Measurements from ENCODE around the gene GNB2. TPM values are rescaled to one million over a fixed set of nuclear protein-coding genes. Genes with fewer than 3 reads are reported as not detected.

GNB2 gene
- total and polyA plus RNA-seq, 2 of the 13 experiments (the other 11 are each of a cell fraction or from before 2014, with no cell fraction given): 48.3 to 67.1 TPM

DNA sequence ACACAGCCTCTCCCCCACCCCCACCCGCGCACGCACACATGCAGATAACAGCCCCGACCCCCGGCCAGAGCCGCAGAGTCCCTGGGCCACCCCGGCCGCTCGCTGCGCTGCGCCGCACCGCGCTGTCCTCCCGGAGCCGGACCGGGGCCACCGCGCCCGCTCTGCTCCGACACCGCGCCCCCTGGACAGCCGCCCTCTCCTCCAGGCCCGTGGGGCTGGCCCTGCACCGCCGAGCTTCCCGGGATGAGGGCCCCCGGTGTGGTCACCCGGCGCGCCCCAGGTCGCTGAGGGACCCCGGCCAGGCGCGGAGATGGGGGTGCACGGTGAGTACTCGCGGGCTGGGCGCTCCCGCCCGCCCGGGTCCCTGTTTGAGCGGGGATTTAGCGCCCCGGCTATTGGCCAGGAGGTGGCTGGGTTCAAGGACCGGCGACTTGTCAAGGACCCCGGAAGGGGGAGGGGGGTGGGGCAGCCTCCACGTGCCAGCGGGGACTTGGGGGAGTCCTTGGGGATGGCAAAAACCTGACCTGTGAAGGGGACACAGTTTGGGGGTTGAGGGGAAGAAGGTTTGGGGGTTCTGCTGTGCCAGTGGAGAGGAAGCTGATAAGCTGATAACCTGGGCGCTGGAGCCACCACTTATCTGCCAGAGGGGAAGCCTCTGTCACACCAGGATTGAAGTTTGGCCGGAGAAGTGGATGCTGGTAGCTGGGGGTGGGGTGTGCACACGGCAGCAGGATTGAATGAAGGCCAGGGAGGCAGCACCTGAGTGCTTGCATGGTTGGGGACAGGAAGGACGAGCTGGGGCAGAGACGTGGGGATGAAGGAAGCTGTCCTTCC, 47.3 kb downstream of the GNB2 start (continued):
- TF ChIP-seq, protein P1, sequence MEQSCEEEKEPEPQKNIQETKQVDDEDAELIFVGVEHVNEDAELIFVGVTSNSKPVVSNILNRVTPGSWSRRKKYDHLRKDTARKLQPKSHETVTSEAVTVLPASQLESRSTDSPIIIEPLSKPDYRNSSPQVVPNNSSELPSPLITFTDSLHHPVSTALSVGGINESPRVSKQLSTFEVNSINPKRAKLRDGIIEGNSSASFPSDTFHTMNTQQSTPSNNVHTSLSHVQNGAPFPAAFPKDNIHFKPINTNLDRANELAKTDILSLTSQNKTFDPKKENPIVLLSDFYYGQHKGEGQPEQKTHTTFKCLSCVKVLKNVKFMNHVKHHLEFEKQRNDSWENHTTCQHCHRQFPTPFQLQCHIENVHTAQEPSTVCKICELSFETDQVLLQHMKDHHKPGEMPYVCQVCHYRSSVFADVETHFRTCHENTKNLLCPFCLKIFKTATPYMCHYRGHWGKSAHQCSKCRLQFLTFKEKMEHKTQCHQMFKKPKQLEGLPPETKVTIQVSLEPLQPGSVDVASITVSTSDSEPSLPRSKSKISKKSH (CRISPR knock-in tag; IDR thresholded peaks at IDR 0.05; ENCODE audit: borderline replicate concordance): no peak
- TF ChIP-seq, protein P2, sequence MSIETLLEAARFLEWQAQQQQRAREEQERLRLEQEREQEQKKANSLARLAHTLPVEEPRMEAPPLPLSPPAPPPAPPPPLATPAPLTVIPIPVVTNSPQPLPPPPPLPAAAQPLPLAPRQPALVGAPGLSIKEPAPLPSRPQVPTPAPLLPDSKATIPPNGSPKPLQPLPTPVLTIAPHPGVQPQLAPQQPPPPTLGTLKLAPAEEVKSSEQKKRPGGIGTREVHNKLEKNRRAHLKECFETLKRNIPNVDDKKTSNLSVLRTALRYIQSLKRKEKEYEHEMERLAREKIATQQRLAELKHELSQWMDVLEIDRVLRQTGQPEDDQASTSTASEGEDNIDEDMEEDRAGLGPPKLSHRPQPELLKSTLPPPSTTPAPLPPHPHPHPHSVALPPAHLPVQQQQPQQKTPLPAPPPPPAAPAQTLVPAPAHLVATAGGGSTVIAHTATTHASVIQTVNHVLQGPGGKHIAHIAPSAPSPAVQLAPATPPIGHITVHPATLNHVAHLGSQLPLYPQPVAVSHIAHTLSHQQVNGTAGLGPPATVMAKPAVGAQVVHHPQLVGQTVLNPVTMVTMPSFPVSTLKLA (IDR thresholded peaks at IDR 0.05): 0 out of 2 replicates have a peak, but pooled peaks have one; percentile 10
- TF ChIP-seq ERF (CRISPR knock-in tag; IDR thresholded peaks at IDR 0.05) (0 out of 2 replicates have a peak, but pooled peaks have one; percentile 29), ZNF550 (CRISPR knock-in tag; IDR thresholded peaks at IDR 0.05; ENCODE audit: borderline replicate concordance) (0 out of 2 replicates have a peak, but pooled peaks have one; percentile 57), ZNF343 (CRISPR knock-in tag; IDR thresholded peaks at IDR 0.05) (peak; percentile 81), ZNF720 (CRISPR knock-in tag; IDR thresholded peaks at IDR 0.05) (no peak), ESRRA (CRISPR knock-in tag; IDR thresholded peaks at IDR 0.05; ENCODE audit: low read depth) (no peak), HNRNPL (IDR thresholded peaks at IDR 0.05; ENCODE audit: low read depth, low read length) (no peak)
- TF ChIP-seq, protein P3, sequence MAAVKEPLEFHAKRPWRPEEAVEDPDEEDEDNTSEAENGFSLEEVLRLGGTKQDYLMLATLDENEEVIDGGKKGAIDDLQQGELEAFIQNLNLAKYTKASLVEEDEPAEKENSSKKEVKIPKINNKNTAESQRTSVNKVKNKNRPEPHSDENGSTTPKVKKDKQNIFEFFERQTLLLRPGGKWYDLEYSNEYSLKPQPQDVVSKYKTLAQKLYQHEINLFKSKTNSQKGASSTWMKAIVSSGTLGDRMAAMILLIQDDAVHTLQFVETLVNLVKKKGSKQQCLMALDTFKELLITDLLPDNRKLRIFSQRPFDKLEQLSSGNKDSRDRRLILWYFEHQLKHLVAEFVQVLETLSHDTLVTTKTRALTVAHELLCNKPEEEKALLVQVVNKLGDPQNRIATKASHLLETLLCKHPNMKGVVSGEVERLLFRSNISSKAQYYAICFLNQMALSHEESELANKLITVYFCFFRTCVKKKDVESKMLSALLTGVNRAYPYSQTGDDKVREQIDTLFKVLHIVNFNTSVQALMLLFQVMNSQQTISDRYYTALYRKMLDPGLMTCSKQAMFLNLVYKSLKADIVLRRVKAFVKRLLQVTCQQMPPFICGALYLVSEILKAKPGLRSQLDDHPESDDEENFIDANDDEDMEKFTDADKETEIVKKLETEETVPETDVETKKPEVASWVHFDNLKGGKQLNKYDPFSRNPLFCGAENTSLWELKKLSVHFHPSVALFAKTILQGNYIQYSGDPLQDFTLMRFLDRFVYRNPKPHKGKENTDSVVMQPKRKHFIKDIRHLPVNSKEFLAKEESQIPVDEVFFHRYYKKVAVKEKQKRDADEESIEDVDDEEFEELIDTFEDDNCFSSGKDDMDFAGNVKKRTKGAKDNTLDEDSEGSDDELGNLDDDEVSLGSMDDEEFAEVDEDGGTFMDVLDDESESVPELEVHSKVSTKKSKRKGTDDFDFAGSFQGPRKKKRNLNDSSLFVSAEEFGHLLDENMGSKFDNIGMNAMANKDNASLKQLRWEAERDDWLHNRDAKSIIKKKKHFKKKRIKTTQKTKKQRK (IDR thresholded peaks at IDR 0.05; ENCODE audit: low read length): no peak
